Measurements from ENCODE around the gene IP6K1. TPM values are rescaled to one million over a fixed set of nuclear protein-coding genes. Genes with fewer than 3 reads are reported as not detected.

The IP6K1 gene
- total and polyA plus RNA-seq, 10 of the 15 experiments (the other 5 are each of a cell fraction or from before 2014, with no cell fraction given), result 1.3 to 30.6 (median 18.2) TPM

DNA sequence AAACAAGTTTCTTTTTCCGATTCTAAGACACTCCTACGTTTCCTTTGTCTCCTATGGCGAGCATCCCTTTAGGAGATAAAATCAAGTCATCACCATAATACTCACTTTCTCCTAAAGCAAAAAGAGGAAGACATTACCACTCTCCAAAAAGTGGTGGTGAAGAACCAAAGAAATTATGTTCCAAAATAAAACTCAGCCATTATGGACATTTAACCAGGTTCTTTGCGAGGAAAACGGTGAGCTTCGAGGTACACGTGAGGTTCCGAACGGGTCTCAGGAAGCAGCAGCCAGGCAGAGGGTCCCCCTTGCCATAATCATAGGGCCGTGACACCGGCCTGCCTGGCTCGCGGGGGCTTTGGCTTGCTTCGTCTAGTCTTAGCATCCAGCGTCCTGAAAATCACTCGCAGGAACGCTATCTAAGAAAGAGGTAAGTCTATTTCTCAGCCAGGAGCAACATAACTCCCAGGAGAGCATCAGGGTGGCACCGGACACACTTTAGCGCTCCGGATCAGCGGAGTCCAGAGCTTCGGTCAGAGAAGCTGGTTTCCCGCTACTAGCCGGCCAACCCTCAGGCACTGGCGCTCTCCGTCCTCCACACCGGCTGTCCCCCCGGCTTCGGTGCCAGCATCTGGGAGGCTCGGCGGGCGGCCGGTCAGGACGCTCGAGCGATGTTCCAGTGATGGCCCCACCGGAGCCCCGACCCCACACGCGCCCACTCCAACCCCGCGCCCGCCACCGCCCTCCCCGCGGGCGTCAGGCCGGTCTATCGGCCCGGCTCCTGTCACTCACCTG is 581 bp downstream of the IP6K1 start:
- Histone ChIP-seq H2AFZ (ENCODE audit: control insufficient read depth, low read depth, low read length) (peak overlapping the region; percentile 65), H3K27ac (ENCODE audit: control insufficient read depth, insufficient read depth) (peak overlapping the region; percentile 59), H3K4me3 (peak overlapping the region; percentile 96), H3K9ac (ENCODE audit: control insufficient read depth, insufficient read depth, low read length) (peak overlapping the region; percentile 87), H3K4me1 (ENCODE audit: control insufficient read depth, insufficient read depth, low read length) (peaks cover 9% of the 10 kb centered on the region), H3K79me2 (ENCODE audit: control insufficient read depth, insufficient read depth, low read length) (peaks cover 27% of the 10 kb centered on the region), H4K20me1 (ENCODE audit: control insufficient read depth, insufficient read depth) (no peaks in the 10 kb centered on the region), H3K27me3 (replicated peaks in 1 of 2; ENCODE audit: control insufficient read depth in 2 of 2, insufficient read depth in 2 of 2, low read length in 1 of 2) (no peaks in the 10 kb centered on the region), H3K36me3 (ENCODE audit: control insufficient read depth in 2 of 2, insufficient read depth in 2 of 2, low read length in 1 of 2) (no peaks in the 10 kb centered on the region), H3K4me2 (ENCODE audit: control insufficient read depth, insufficient read depth) (peak overlapping the region; percentile 30), H3K9me3 (replicated peaks; ENCODE audit: control insufficient read depth, insufficient read depth, low read length) (no peaks in the 10 kb centered on the region)
- in situ Hi-C loops (cut with MboI) (no loop called here), intact Hi-C loops (cut with micrococcal nuclease; ENCODE audit: unreplicated experiment) (loop anchor here (5.0 kb wide), 1 partner anchor 63 kb away; the partner anchor contains the start of gene GMPPB)
- peak; percentile 68 for ATAC-seq
- TF ChIP-seq, protein P1, sequence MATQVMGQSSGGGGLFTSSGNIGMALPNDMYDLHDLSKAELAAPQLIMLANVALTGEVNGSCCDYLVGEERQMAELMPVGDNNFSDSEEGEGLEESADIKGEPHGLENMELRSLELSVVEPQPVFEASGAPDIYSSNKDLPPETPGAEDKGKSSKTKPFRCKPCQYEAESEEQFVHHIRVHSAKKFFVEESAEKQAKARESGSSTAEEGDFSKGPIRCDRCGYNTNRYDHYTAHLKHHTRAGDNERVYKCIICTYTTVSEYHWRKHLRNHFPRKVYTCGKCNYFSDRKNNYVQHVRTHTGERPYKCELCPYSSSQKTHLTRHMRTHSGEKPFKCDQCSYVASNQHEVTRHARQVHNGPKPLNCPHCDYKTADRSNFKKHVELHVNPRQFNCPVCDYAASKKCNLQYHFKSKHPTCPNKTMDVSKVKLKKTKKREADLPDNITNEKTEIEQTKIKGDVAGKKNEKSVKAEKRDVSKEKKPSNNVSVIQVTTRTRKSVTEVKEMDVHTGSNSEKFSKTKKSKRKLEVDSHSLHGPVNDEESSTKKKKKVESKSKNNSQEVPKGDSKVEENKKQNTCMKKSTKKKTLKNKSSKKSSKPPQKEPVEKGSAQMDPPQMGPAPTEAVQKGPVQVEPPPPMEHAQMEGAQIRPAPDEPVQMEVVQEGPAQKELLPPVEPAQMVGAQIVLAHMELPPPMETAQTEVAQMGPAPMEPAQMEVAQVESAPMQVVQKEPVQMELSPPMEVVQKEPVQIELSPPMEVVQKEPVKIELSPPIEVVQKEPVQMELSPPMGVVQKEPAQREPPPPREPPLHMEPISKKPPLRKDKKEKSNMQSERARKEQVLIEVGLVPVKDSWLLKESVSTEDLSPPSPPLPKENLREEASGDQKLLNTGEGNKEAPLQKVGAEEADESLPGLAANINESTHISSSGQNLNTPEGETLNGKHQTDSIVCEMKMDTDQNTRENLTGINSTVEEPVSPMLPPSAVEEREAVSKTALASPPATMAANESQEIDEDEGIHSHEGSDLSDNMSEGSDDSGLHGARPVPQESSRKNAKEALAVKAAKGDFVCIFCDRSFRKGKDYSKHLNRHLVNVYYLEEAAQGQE (IDR thresholded peaks at IDR 0.05; ENCODE audit: low read depth, low read length), result peak; percentile 41; the same call in 1 of the 2 replicates
- TF ChIP-seq KAT2A (conservative IDR thresholded peaks at IDR 0.05; ENCODE audit: control insufficient read depth, low read depth, low read length), result no peak
- no peak for TF ChIP-seq NBN (IDR thresholded peaks at IDR 0.05)
- TF ChIP-seq CEBPB (IDR thresholded peaks at IDR 0.05; ENCODE audit: borderline replicate concordance in 1 of 2, low read depth in 2 of 2, low read length in 2 of 2), result no peak
- no peak for TF ChIP-seq GABPA (IDR thresholded peaks at IDR 0.05; ENCODE audit: low read depth)
- peak; percentile 25; the same call in 1 of the 2 replicates for TF ChIP-seq LARP7 (IDR thresholded peaks at IDR 0.05)
- TF ChIP-seq, protein P2, sequence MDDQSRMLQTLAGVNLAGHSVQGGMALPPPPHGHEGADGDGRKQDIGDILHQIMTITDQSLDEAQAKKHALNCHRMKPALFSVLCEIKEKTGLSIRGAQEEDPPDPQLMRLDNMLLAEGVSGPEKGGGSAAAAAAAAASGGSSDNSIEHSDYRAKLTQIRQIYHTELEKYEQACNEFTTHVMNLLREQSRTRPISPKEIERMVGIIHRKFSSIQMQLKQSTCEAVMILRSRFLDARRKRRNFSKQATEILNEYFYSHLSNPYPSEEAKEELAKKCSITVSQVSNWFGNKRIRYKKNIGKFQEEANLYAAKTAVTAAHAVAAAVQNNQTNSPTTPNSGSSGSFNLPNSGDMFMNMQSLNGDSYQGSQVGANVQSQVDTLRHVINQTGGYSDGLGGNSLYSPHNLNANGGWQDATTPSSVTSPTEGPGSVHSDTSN (IDR thresholded peaks at IDR 0.05; ENCODE audit: insufficient replicate concordance, low read depth, low read length), result peak; percentile 58
- TF ChIP-seq MYC (IDR thresholded peaks at IDR 0.05; ENCODE audit: insufficient read depth, insufficient read length, insufficient replicate concordance, low read length, severe bottlenecking), result no peak
- TF ChIP-seq, protein P3, sequence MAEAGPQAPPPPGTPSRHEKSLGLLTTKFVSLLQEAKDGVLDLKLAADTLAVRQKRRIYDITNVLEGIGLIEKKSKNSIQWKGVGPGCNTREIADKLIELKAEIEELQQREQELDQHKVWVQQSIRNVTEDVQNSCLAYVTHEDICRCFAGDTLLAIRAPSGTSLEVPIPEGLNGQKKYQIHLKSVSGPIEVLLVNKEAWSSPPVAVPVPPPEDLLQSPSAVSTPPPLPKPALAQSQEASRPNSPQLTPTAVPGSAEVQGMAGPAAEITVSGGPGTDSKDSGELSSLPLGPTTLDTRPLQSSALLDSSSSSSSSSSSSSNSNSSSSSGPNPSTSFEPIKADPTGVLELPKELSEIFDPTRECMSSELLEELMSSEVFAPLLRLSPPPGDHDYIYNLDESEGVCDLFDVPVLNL (IDR thresholded peaks at IDR 0.05; ENCODE audit: low read depth, low read length), result no peak
- TF ChIP-seq, protein P4, sequence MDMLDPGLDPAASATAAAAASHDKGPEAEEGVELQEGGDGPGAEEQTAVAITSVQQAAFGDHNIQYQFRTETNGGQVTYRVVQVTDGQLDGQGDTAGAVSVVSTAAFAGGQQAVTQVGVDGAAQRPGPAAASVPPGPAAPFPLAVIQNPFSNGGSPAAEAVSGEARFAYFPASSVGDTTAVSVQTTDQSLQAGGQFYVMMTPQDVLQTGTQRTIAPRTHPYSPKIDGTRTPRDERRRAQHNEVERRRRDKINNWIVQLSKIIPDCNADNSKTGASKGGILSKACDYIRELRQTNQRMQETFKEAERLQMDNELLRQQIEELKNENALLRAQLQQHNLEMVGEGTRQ (IDR thresholded peaks at IDR 0.05; ENCODE audit: borderline replicate concordance, low read depth, low read length), result no peak
- TF ChIP-seq ZBED1 (IDR thresholded peaks at IDR 0.05; ENCODE audit: borderline replicate concordance), result no peak
- no peak for TF ChIP-seq NRF1 (conservative IDR thresholded peaks at IDR 0.05; ENCODE audit: low read depth, low read length)
- no peak for TF ChIP-seq BACH1 (IDR thresholded peaks at IDR 0.05; ENCODE audit: borderline replicate concordance)
- no peak for TF ChIP-seq SRF (IDR thresholded peaks at IDR 0.05; ENCODE audit: low read depth in 2 of 2, low read length in 2 of 2)
- no peak for TF ChIP-seq HDAC2 (IDR thresholded peaks at IDR 0.05)
- 7% methylated on average over 30 of the region's 50 CpGs for WGBS (ENCODE audit: insufficient coverage, insufficient replicate concordance, low lambda C conversion rate, missing lambda C conversion rate)
- FAIRE-seq, result peak; percentile 89
- no peak for DNase-seq (ENCODE audit: low read depth, low spot score)
- POLR2A ChIA-PET, result interaction anchor here (0.6 to 3.0 kb wide), 4 partner anchors 18 to 283 kb away, joined by 3 to 15 read pairs (median 4); partner anchors contain the start of gene INKA1
- CTCF ChIA-PET, result interaction anchor here (0.5 to 1.5 kb wide), 4 partner anchors 17 to 294 kb away, joined by 3 to 4 read pairs (median 4); partner anchors contain the start of gene INKA1
- SMC1A ChIA-PET (ENCODE audit: uncharacterized antibody, unreplicated experiment), result interaction anchor here (1.3 kb wide), 1 partner anchor 21 kb away, joined by 3 read pairs; no protein-coding TSS in a partner anchor
- RAD21 ChIA-PET (ENCODE audit: unreplicated experiment), result interaction anchor here (0.8 to 2.5 kb wide), 5 partner anchors 18 to 246 kb away, joined by 3 to 14 read pairs (median 4); partner anchors contain the start of genes INKA1 and UBA7
- BruUV-seq (replicated peaks), result no TSS peak
